Thyroid gland (tissue), 4 donors: Measurements from ENCODE around the gene DUS1L.

Experiments used
- CTCF ChIP-seq, 6 experiments: fragments of 200-600 bp in 3 of 6; fragments of 450-650 bp in 3 of 6; sonication (generic) in 3 of 6; IDR thresholded peaks; one replicate each; pipeline ENCODE4 v1.5.1; 2016 to 2019; ENCODE audit warnings: antibody characterized with exemption in 6 of 6, mild to moderate bottlenecking in 2 of 6, inconsistent platforms in 1 of 6, moderate library complexity in 1 of 6
- POLR2A ChIP-seq, 2 donors: fragments of 450-650 bp; IDR thresholded peaks; one replicate each; pipeline ENCODE4 v1.6.1; 2017; ENCODE audit warnings: antibody characterized with exemption in 2 of 2, mild to moderate bottlenecking in 2 of 2, moderate library complexity in 1 of 2

DNA sequence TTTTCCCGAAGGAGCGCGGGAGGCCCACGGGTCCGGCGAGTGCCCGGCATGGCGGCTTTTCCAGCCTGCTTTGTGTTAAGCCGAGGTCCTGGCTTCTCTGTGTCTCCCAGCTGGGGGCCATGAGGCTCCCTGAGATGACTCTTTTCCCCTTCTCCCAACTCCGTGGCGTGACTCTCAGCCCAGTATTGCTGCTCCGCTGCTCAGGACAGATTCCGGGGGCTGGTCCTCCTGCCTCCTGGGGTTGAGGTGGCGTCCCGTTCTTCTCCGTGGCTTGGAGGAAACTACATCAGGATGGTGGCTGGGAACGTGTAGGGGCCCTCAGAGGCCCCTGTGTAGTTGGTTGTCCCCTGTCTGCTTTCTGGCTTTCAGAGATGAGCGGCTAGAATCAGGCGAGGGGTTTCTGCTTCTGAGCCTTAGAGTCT lies 13.0 kb downstream of the DUS1L start:
- TF ChIP-seq CTCF (IDR thresholded peaks at IDR 0.05) (no peak), POLR2A (IDR thresholded peaks at IDR 0.05) (no peak)
